ENCODE results near the gene TMEM14A. TPM values are rescaled to one million over a fixed set of nuclear protein-coding genes. Genes with fewer than 3 reads are reported as not detected.

TMEM14A gene
- total RNA-seq, 6 experiments from 2014 or later: 20.7 to 41.2 (median 33.3) TPM

GRCh38 chr6:52736145-52736544, 65.2 kb downstream of the TMEM14A start:
- intact Hi-C loops (cut with DNase I): no loop called here
- 78% methylated on average over 1 of the region's 1 CpG for WGBS (ENCODE audit: insufficient coverage, low coverage, low lambda C conversion rate, missing lambda C conversion rate)
- Histone ChIP-seq H3K36me3 (no peaks in the 10 kb centered on the region), H3K27ac (peak overlapping the region in 1 of 3 donors; percentile 10), H3K4me3 (no peak overlapping the region), H3K4me1 (peaks cover 0 to 42% (median 13%) of the 10 kb centered on the region in 4 donors), H3K27me3 (no peaks in the 10 kb centered on the region), H3K9me3 (no peaks in the 10 kb centered on the region)
- no peak for TF ChIP-seq CTCF (IDR thresholded peaks at IDR 0.05)
- no peak for TF ChIP-seq POLR2A (IDR thresholded peaks at IDR 0.05)
- ATAC-seq: no peak
- DNase-seq: no peak

Small RNA genes lying within 50 kb of the gene (small RNA-seq; reads per million reads assigned to genes)
- gene AL109918.2: 0 reads per million in 2 experiments

Other genes starting within 250 kb of the TMEM14A start
- gene TRAM2, start 94.1 kb upstream of the TMEM14A start, total RNA-seq: 10 to 100 TPM; 16.1 to 24.8 (median 17.8) TPM
- 100 to 1,000 TPM in 1 of 6 experiments, 10 to 100 TPM in 3, 1 to 10 TPM in 2; 7.6 to 177 (median 54.4) TPM for gene GSTA2, start 92.4 kb downstream of the TMEM14A start, total RNA-seq
- 1,000 to 10,000 TPM in 1 of 6 experiments, 100 to 1,000 TPM in 3, 10 to 100 TPM in 2; 16.1 to 2,332 (median 522) TPM for gene GSTA1, start 132.7 kb downstream of the TMEM14A start, total RNA-seq
- not detected for gene GSTA5, start 169.7 kb downstream of the TMEM14A start, total RNA-seq
- not detected for gene GSTA3, start 238.6 kb downstream of the TMEM14A start, total RNA-seq

All from right lobe of liver (tissue), 6 donors.